ENCODE measurements around the gene MRE11. TPM values are rescaled to one million over a fixed set of nuclear protein-coding genes. Genes with fewer than 3 reads are reported as not detected.

Gene MRE11
- total and polyA plus RNA-seq, 2 donors (not counting 1 experiment from before 2014, with no cell fraction given): 5.7 to 53.5 TPM

- no peak overlapping the region for H3K27ac ChIP-seq (ENCODE audit: low read length in 2 of 2)
- H3K4me1 Mint-ChIP-seq: no peaks in the 10 kb centered on the region
- ChIA-PET POLR2A (no interaction called here), CTCF (interaction anchor here (1.6 kb wide), 1 partner anchor 14 kb away, joined by 4 read pairs; no protein-coding TSS in a partner anchor)
- TF ChIP-seq CTCF (IDR thresholded peaks at IDR 0.05) (no peak), EZH2 (IDR thresholded peaks at IDR 0.05; ENCODE audit: borderline replicate concordance, insufficient read depth, low read depth, low read length, poor library complexity, severe bottlenecking) (no peak)
- no peaks in the 10 kb centered on the region for H3K9me3 ChIP-seq (ENCODE audit: control extremely low read depth in 1 of 3, control insufficient read depth in 2 of 3, insufficient read depth in 1 of 3, low read length in 2 of 3)
- no peak for DNase-seq
- H3K4me3 Mint-ChIP-seq: no peak overlapping the region
- no peaks in the 10 kb centered on the region for H3K36me3 ChIP-seq (replicated peaks in 1 of 2; ENCODE audit: control extremely low read depth in 1 of 2, control insufficient read depth in 1 of 2, extremely low read depth in 1 of 2, insufficient read depth in 2 of 2, low read length in 1 of 2)
- no CpG with 5 or more reads among the region's 1 CpG for WGBS (ENCODE audit: insufficient coverage)
- no peak overlapping the region for H3K27ac Mint-ChIP-seq
- no peaks in the 10 kb centered on the region for H4K20me1 ChIP-seq (ENCODE audit: control insufficient read depth, insufficient read depth, low read length, poor library complexity, severe bottlenecking)
- no peaks in the 10 kb centered on the region for H3K9me3 Mint-ChIP-seq (ENCODE audit: insufficient read depth)
- H3K4me2 ChIP-seq (replicated peaks; ENCODE audit: low read depth, low read length, poor library complexity, severe bottlenecking): no peak overlapping the region
- no peak overlapping the region for H3K4me3 ChIP-seq (ENCODE audit: control extremely low read depth in 1 of 5, extremely low read depth in 1 of 5, insufficient read depth in 1 of 5, low read depth in 2 of 5, low read length in 4 of 5)
- H3K9ac ChIP-seq (ENCODE audit: low read length): no peak overlapping the region
- intact Hi-C loops (cut with micrococcal nuclease): no loop called here
- H3K27me3 ChIP-seq (replicated peaks in 1 of 4; ENCODE audit: control extremely low read depth in 1 of 4, control insufficient read depth in 3 of 4, insufficient read depth in 4 of 4, low read length in 3 of 4): peaks cover 0 to 11% (median 0%) of the 10 kb centered on the region in 4 experiments
- H3K27me3 Mint-ChIP-seq: peaks cover 29% of the 10 kb centered on the region
- no peaks in the 10 kb centered on the region for H3K79me2 ChIP-seq (ENCODE audit: control insufficient read depth, insufficient read depth, low read length)
- no peak overlapping the region for H2AFZ ChIP-seq (ENCODE audit: insufficient read depth, low read depth, low read length, poor library complexity, severe bottlenecking)
- H3K4me1 ChIP-seq (ENCODE audit: control insufficient read depth in 2 of 2, insufficient read depth in 2 of 2, low read length in 2 of 2): no peaks in the 10 kb centered on the region
- ATAC-seq (ENCODE audit: low read depth): no peak
Measured at GRCh38 chr11:94533206-94533605, 39.6 kb upstream of the MRE11 start.

DNA sequence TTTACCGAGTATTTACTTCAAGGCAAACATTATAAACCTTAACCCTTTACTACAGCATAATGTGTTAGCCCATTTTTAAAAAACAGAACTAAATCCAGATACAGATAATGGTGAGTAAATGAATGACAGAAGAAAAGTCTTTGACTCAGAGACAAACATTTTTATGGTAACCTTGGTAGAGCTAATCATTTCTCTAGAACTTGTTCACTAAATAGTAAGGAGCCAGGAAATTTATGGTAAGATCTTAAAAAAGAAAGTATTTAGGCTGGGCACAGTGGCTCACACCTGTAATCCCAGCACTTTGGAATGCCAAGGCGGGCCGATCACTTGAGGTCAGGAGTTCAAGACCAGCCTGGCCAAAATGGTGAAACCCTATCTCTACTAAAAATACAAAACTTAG is 38.6 kb upstream of the MRE11 start:
- no CpG with 5 or more reads among the region's 3 CpGs for WGBS (ENCODE audit: insufficient coverage)
- ATAC-seq (ENCODE audit: low read depth): no peak
- Histone ChIP-seq H3K4me3 (ENCODE audit: control extremely low read depth in 1 of 5, extremely low read depth in 1 of 5, insufficient read depth in 1 of 5, low read depth in 2 of 5, low read length in 4 of 5) (no peak overlapping the region), H3K4me2 (replicated peaks; ENCODE audit: low read depth, low read length, poor library complexity, severe bottlenecking) (no peak overlapping the region), H3K27me3 (replicated peaks in 1 of 4; ENCODE audit: control extremely low read depth in 1 of 4, control insufficient read depth in 3 of 4, insufficient read depth in 4 of 4, low read length in 3 of 4) (peaks cover 0 to 8% (median 0%) of the 10 kb centered on the region in 4 experiments), H3K4me1 (ENCODE audit: control insufficient read depth in 2 of 2, insufficient read depth in 2 of 2, low read length in 2 of 2) (no peaks in the 10 kb centered on the region), H3K36me3 (replicated peaks in 1 of 2; ENCODE audit: control extremely low read depth in 1 of 2, control insufficient read depth in 1 of 2, extremely low read depth in 1 of 2, insufficient read depth in 2 of 2, low read length in 1 of 2) (no peaks in the 10 kb centered on the region), H4K20me1 (ENCODE audit: control insufficient read depth, insufficient read depth, low read length, poor library complexity, severe bottlenecking) (no peaks in the 10 kb centered on the region), H3K27ac (ENCODE audit: low read length in 2 of 2) (no peak overlapping the region), H3K9ac (ENCODE audit: low read length) (no peak overlapping the region), H2AFZ (ENCODE audit: insufficient read depth, low read depth, low read length, poor library complexity, severe bottlenecking) (no peak overlapping the region), H3K9me3 (ENCODE audit: control extremely low read depth in 1 of 3, control insufficient read depth in 2 of 3, insufficient read depth in 1 of 3, low read length in 2 of 3) (no peaks in the 10 kb centered on the region), H3K79me2 (ENCODE audit: control insufficient read depth, insufficient read depth, low read length) (no peaks in the 10 kb centered on the region)
- Mint-ChIP-seq H3K4me3 (no peak overlapping the region), H3K9me3 (ENCODE audit: insufficient read depth) (no peaks in the 10 kb centered on the region), H3K4me1 (no peaks in the 10 kb centered on the region), H3K27me3 (peaks cover 24% of the 10 kb centered on the region), H3K27ac (no peak overlapping the region)
- CTCF ChIA-PET: no interaction called here
- DNase-seq: no peak
- POLR2A ChIA-PET: no interaction called here
- no peak for TF ChIP-seq EZH2 (IDR thresholded peaks at IDR 0.05; ENCODE audit: borderline replicate concordance, insufficient read depth, low read depth, low read length, poor library complexity, severe bottlenecking)
- no peak for TF ChIP-seq CTCF (IDR thresholded peaks at IDR 0.05)
- intact Hi-C loops (cut with micrococcal nuclease): no loop called here

All from B cell (primary cell).